GM21390 (cell line): Measurements from ENCODE around the gene SLC16A3.
"Not testable (repeated sequence)": the region's sequence is repeated elsewhere in the genome, so short reads cannot be mapped to it uniquely, and the experiment has no call there.

Source experiments
- ATAC-seq: cut with Tn5 transposase; IDR thresholded peaks from one replicate; pipeline ENCODE4 v1.9.1; 2021; ENCODE audit not compliant: unreplicated experiment

Gene SLC16A3

GRCh38 chr17:82228842-82229697, at the start of gene SLC16A3:
SLC16A3 (plus strand) TSS chr17:82229042; CDS start chr17:82236009, 6,967 bp downstream.
- ATAC-seq = no peak

- ATAC-seq = no peak
Measured at GRCh38 chr17:82179412-82179811, 49.4 kb upstream of the SLC16A3 start.

GRCh38 chr17:82179946-82180475, 48.8 kb upstream of the SLC16A3 start:
- ATAC-seq = no peak

GRCh38 chr17:82180776-82181528, 47.9 kb upstream of the SLC16A3 start:
- no peak for ATAC-seq

GRCh38 chr17:82184761-82185160, 44.1 kb upstream of the SLC16A3 start:
- ATAC-seq = no peak

GRCh38 chr17:82186221-82186620, 42.6 kb upstream of the SLC16A3 start:
- no peak for ATAC-seq

- ATAC-seq = no peak
Measured at GRCh38 chr17:82187500-82187899, 41.3 kb upstream of the SLC16A3 start.

- ATAC-seq = no peak
Measured at GRCh38 chr17:82188001-82188961, 40.6 kb upstream of the SLC16A3 start.

GRCh38 chr17:82193050-82193449, 35.8 kb upstream of the SLC16A3 start:
- not testable (repeated sequence) for ATAC-seq

GRCh38 chr17:82193520-82194220, 35.2 kb upstream of the SLC16A3 start:
- no peak for ATAC-seq

- ATAC-seq = no peak
Measured at GRCh38 chr17:82194765-82195164, 34.1 kb upstream of the SLC16A3 start.

GRCh38 chr17:82195675-82196672, 32.9 kb upstream of the SLC16A3 start:
- no peak for ATAC-seq

- ATAC-seq = no peak
Measured at GRCh38 chr17:82198092-82198491, 30.8 kb upstream of the SLC16A3 start.

- no peak for ATAC-seq
Measured at GRCh38 chr17:82199496-82199895, 29.3 kb upstream of the SLC16A3 start.

GRCh38 chr17:82200135-82200534, 28.7 kb upstream of the SLC16A3 start:
- no peak for ATAC-seq

- ATAC-seq = no peak
Measured at GRCh38 chr17:82200743-82201497, 27.9 kb upstream of the SLC16A3 start.

GRCh38 chr17:82201498-82201910, 27.3 kb upstream of the SLC16A3 start:
- ATAC-seq = no peak

- ATAC-seq = no peak
Measured at GRCh38 chr17:82202981-82203380, 25.9 kb upstream of the SLC16A3 start.
